Glutamatergic neuron (in vitro differentiated cells): ENCODE measurements around the gene PPP1R13B. TPM values are rescaled to one million over a fixed set of nuclear protein-coding genes. Genes with fewer than 3 reads are reported as not detected.

Experiments used
- DNase-seq: peaks from one replicate; pipeline ENCODE4 v3.0.0; 2022
- H3K27ac Mint-ChIP-seq: one replicate; pipeline ENCODE4 v1.8.0; 2020; ENCODE audit warnings: mild to moderate bottlenecking, mixed read lengths, inconsistent platforms; ENCODE audit not compliant: unreplicated experiment
- H3K27me3 Mint-ChIP-seq: one replicate; pipeline ENCODE4 v1.8.0; 2020; ENCODE audit warnings: mild to moderate bottlenecking, moderate library complexity, mixed read lengths, inconsistent platforms; ENCODE audit not compliant: unreplicated experiment
- H3K36me3 Mint-ChIP-seq: one replicate; pipeline ENCODE4 v1.8.0; 2020; ENCODE audit warnings: mild to moderate bottlenecking, mixed read lengths, inconsistent platforms; ENCODE audit not compliant: unreplicated experiment
- H3K4me1 Mint-ChIP-seq: one replicate; pipeline ENCODE4 v1.8.0; 2020; ENCODE audit warnings: mild to moderate bottlenecking, low read depth, mixed read lengths, inconsistent platforms; ENCODE audit not compliant: unreplicated experiment
- H3K4me3 Mint-ChIP-seq: one replicate; pipeline ENCODE4 v1.8.0; 2020; ENCODE audit warnings: mild to moderate bottlenecking, mixed read lengths, inconsistent platforms; ENCODE audit not compliant: unreplicated experiment
- H3K9me3 Mint-ChIP-seq: one replicate; pipeline ENCODE4 v1.8.0; 2020; ENCODE audit warnings: mild to moderate bottlenecking, moderate library complexity, mixed read lengths, inconsistent platforms; ENCODE audit not compliant: unreplicated experiment
- CTCF ChIP-seq: fragments of 200-600 bp; sonication (generic); IDR thresholded peaks from one replicate; pipeline ENCODE4 v1.5.0; 2021; ENCODE audit not compliant: partially characterized antibody, unreplicated experiment
- total RNA-seq: library from RNA; stranded (reverse); fragmentation: NEBNext Ultra II Directional; extraction: Animal tissue kit (Norgen Biotek cat#: 25700); gene quantifications from one replicate; pipeline ENCODE4 v1.2.1, GENCODE V29; 2021; ENCODE audit not compliant: unreplicated experiment

Gene PPP1R13B
- total RNA-seq, 1 donor from 2014 or later, result 24.6 TPM

- peaks cover 5% of the 10 kb centered on the region for H3K36me3 Mint-ChIP-seq
- H3K9me3 Mint-ChIP-seq, result no peaks in the 10 kb centered on the region
- no peak overlapping the region for H3K4me3 Mint-ChIP-seq
- H3K27ac Mint-ChIP-seq, result no peak overlapping the region
- H3K27me3 Mint-ChIP-seq, result peaks cover 2% of the 10 kb centered on the region
- H3K4me1 Mint-ChIP-seq, result no peaks in the 10 kb centered on the region
- TF ChIP-seq CTCF, result no peak
- DNase-seq, result no peak
Observed at GRCh38 chr14:103775506-103775905, 71.9 kb downstream of the PPP1R13B start.

GRCh38 chr14:103773521-103773920, 73.9 kb downstream of the PPP1R13B start:
- H3K27me3 Mint-ChIP-seq, result peaks cover 2% of the 10 kb centered on the region
- peaks cover 5% of the 10 kb centered on the region for H3K36me3 Mint-ChIP-seq
- H3K4me3 Mint-ChIP-seq, result no peak overlapping the region
- no peak for DNase-seq
- H3K4me1 Mint-ChIP-seq, result no peaks in the 10 kb centered on the region
- TF ChIP-seq CTCF, result no peak
- no peaks in the 10 kb centered on the region for H3K9me3 Mint-ChIP-seq
- H3K27ac Mint-ChIP-seq, result no peak overlapping the region

GRCh38 chr14:103772078-103772712, 75.2 kb downstream of the PPP1R13B start:
- Mint-ChIP-seq H3K36me3 (peaks cover 5% of the 10 kb centered on the region), H3K4me3 (no peak overlapping the region)

GRCh38 chr14:103770902-103771301, 76.5 kb downstream of the PPP1R13B start:
- Mint-ChIP-seq H3K36me3 (peaks cover 5% of the 10 kb centered on the region), H3K27ac (no peak overlapping the region), H3K27me3 (peaks cover 4% of the 10 kb centered on the region), H3K4me3 (no peak overlapping the region), H3K9me3 (no peaks in the 10 kb centered on the region), H3K4me1 (no peaks in the 10 kb centered on the region)
- no peak for TF ChIP-seq CTCF
- no peak for DNase-seq

More at GRCh38 chr14:103772078-103772712, 75.2 kb downstream of the PPP1R13B start:
- no peak for DNase-seq
- no peak for TF ChIP-seq CTCF
- no peak overlapping the region for H3K27ac Mint-ChIP-seq
- no peaks in the 10 kb centered on the region for H3K4me1 Mint-ChIP-seq
- H3K9me3 Mint-ChIP-seq, result no peaks in the 10 kb centered on the region
- H3K27me3 Mint-ChIP-seq, result peaks cover 4% of the 10 kb centered on the region

GRCh38 chr14:103770500-103770899, 76.9 kb downstream of the PPP1R13B start:
- Mint-ChIP-seq H3K36me3 (peaks cover 7% of the 10 kb centered on the region), H3K27ac (no peak overlapping the region), H3K9me3 (no peaks in the 10 kb centered on the region), H3K4me1 (no peaks in the 10 kb centered on the region), H3K4me3 (no peak overlapping the region), H3K27me3 (peaks cover 4% of the 10 kb centered on the region)
- DNase-seq, result no peak
- TF ChIP-seq CTCF, result no peak
